Islet of Langerhans (tissue), 1 donor: Measurements from ENCODE around the gene USP36.
"Not testable (repeated sequence)": the region's sequence is repeated elsewhere in the genome, so short reads cannot be mapped to it uniquely, and the experiment has no call there.

Experiments used
- FAIRE-seq: peaks from one replicate; lab custom pipeline; 2011; peaks lifted over from hg19 to GRCh38; lab: Jason Lieb, UNC

Gene USP36

DNA sequence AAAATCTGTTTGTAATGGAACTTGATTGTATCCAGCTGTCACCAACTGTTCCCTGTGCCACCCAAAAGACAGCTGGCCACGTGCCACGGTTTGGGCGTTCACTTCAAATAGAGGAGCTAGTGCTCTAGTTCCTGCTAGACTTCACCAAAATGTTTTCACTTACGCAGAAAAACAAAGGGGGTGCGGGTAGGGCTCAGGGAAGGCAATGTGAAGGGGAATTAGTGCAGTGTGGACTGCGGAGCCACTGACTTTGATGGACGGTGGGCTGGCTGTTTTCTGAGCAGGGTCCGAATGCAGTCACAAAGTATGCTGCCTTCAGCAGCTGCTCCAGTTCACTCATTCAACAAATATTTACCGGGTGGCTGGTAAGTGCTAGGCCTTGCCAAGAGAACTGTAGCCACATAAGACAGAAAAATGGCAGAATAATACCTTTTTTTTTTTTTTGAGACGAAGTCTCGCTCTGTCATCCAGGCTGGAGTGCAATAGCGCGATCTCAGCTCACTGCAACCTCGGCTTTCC, 50.9 kb downstream of the USP36 start:
- no peak for FAIRE-seq

DNA sequence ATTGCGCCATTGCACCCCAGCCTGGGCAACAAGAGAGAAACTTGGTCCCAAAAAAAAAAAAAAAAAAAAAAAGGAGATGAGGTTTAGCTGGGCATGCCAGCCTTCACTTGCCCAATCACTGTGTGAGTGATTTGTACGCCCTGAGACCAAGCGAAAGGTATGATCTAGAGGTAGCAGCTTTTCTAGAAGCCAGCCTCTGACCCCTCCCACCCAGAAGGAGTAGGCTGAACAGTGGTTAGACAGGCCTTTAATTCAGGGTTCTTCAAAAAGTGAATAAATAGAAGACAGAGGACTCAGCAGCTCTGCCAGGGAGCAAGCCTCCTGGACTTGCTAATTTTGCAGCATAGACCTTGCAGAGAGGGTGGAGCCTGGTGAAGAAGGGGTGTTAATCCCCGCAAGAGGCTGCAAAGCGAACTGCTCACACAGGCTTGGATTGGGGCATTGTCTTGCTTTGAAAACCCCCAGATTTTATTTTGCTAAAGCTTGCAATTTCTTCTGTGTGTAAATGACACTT, 51.4 kb downstream of the USP36 start:
- no peak for FAIRE-seq

DNA sequence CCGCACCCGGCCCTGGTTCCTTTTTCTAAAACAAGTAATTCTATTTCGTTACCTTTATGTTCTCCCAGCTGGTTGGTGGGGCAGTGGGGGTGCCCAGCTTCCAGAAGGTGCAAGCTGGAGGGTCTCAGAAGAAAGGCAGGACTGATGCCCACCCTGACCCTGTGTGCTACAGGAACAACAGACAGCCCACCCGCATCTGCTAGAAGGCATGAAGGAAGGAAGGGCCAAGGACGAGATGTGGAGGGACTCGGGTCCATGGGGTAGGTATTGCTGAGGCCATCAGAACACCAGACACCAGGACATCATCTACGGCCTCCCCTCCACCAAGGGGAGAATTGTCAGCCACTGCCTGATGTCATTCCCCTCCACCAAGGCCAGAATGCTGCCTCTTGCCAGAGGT, 52.2 kb downstream of the USP36 start:
- FAIRE-seq, result no peak

DNA sequence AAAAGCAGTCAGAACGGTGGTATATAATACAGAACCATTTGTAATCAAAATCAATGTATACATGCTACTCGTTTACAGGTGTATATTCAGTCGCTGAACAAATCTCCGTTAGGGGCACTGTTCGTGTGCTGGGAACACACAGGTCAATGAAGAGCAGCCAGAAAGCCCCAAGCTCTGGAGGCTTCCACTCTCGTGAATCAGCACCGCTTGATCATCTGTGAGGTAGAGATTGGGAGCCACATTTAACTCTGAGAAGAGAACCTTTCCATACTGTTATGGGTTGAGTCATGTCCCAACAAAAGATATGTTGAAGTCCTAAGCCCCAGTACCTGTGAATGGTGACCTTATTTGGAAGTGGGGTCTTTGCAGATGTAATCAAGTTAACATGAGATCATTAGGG, 53.2 kb downstream of the USP36 start:
- FAIRE-seq, result no peak

DNA sequence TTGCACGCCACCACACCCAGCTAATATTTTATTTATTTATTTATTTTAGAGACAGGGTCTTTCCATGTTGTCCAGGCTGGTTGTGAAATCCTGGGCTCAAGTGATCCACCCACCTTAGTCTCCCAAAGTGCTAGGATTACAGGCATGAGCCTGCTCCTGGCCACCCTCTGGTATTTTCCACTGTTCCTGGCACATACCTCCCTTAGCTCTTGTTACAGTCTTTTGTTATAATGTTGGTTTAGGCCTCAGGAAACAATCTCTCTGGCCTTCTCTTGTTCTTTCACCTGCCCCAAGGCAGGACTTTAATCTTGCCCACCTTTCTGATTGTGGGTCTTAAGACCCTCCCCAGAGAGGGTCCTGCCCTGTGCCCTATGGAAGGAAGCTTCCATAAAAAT, 55.0 kb downstream of the USP36 start:
- FAIRE-seq, result no peak

DNA sequence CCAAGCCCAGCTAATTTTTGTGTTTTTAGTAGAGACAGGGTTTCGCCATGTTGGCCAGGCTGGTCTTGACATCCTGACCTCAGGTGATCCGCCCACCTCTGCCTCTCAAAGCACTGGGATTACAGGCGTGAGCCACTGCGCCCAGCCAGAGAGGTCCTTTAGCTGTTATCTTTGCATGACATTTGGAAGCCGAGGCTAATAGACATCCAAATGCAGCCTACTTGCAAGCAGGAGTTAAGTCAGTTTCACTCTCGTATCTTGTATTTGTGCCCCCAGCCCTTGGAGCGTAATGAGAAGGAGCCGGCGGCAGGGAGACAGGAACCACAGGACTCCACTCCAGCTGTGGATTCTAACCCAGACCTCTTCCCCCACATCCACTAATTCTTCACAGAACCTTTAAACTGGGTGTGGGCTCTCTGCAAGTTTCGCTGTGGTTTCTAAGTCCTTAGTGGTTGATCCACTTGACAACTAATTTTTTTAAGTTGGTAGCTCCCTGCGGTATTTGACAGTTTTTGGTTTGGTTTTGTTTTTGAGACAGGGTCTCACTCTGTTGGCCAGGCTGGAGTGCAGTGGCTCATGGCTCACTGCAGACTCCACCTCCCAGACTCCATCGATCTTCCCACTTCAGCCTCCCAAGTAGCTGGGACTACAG, 55.5 kb downstream of the USP36 start:
- FAIRE-seq, result no peak

DNA sequence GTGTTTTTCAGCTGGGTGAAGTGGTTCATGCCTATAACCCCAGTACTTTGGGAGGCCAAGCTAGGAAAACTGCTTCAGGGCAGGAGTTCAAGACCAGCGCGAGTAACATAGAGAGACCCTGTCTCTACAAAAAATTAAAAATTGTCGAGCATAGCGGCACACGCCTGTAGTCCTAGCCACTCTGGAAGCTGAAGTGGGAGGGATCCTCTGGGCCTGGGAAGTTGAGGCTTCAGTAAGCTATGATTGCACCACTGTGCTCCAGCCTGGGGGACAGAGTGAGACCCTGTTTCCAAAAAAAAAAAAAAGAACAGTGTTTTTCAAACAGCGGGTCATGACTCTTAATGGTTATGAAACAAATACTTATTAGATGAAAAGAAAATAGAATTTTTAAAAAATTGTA, 56.3 kb downstream of the USP36 start:
- no peak for FAIRE-seq

DNA sequence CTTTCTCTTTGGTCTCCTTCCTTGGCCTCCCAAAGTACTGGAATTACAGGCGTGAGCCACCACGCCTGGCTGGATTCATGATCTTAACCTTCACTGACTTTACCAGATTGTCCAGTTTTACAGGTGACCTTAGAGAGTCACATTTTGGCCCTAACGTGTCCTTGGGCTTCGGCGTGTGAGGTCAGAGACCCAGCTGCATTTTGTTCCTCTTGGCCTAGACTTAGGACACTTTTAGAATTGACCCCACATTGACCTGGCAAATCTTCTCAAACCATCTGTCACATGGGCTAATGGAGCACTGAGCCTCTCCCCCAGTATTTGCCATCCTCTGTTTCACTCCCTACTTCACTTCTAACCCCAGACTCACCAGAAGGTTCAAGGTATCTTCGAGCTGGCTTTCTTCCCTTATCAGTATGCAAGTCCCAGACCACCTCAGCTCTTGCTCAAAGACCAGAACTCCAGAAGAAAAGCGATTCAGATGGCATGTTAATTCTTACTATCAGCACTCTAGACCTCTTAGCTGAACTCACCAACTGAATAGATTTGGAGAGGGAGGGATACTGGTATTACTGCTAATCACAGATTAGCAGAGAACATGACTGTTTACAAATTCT, 56.8 kb downstream of the USP36 start:
- no peak for FAIRE-seq

DNA sequence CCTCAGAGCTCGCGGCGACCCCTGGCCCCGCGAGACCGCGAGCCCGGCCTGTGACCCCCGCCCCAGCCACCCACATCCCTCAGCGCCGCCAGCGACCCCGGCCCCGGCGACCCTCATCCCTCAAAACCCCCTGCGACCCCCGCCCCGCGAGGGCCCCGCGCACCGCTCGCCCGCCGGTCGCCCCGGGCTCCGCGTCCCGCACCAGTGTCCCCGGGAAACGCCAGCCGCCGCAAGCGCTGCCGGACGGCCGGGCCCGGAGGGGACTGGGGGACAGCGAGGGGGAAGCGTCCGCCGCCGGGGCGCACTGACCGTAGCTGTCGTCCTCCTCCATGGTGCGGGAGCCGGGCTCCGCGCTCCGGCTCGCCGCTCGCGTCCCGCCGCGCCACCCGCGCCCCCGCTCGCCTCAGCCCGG, 58.7 kb downstream of the USP36 start, which contains the start of gene CYTH1:
Gene CYTH1 (minus strand): TSS at position 381 of the 412 bp plus-strand sequence. CDS start 50 bp downstream, at position 331.
- FAIRE-seq, result no peak

DNA sequence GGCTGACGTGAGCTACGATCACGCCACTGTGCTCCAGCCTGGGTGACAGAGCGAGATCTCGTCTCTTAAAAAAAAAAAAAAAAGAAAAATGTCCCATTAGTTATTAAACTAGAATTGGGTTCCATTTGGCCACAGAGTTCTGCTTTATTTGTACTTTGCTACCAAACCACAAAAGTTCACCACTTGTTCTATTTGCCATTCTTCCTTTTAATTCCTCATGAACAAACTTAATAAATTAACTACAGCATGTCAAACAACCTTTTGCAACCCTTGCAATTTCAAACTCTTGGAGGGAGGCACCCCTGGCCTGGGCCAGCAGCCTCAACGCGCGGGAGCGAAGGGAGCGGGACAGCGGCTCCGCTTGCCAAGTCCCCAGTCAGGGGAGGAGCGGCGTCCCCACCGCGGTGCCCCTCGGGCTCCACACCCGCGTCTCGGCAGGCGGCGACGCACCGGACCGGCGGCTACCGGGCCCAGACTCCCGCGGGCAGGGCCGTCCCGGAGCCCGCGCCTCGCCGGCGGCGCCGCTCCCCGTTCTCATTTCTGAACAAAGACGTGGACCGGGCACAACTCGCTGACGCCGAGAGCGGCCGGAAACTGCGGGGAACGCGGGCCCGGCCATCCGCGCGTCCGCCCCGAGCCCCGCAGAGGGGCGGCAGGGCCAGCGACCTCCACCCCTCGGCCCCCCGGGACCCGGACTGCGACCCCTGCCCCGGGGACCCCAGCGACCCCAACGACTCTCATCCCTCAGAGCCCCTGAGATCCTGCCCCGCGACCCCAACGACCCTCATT, 59.3 kb downstream of the USP36 start:
- FAIRE-seq, result no peak

DNA sequence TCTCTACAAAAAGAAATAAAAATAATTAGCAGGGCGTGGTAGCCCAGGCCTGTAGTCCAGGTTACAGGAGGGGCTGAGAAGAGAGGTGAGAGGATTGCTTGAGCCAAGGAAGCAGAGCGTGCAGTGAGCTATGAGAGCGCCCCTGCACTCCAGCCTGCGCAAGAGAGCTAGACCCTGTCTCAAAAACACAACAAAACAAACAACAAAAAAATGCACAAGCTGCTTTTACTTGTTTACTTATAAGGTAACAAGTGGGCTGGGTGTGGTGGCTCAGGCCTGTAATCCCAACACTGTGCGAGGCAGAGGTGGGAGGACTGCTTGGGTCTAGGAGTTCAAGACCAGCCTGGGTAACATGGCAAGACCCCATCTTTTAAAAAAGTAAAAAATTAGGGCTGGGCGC, 60.3 kb downstream of the USP36 start:
- no peak for FAIRE-seq

DNA sequence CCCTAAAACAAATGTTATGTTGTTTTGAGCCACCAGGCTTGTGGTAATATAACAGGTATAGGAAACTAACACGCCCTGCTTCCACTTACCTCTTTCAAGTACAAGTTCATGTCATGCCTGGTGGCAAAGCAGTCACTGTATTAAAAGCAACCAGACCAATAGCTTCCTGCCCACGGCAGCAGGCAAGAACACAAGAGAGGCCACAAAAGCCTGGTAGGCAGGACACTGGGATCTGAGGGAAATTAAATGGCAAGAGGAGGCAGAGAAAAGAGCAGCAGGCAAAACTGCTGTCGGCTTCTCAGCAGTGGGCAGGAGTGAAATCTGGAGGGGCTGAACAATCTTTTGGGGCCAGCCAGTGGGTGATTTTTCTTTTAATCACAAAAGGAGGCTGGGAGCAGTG, 60.8 kb downstream of the USP36 start:
- FAIRE-seq, result no peak

DNA sequence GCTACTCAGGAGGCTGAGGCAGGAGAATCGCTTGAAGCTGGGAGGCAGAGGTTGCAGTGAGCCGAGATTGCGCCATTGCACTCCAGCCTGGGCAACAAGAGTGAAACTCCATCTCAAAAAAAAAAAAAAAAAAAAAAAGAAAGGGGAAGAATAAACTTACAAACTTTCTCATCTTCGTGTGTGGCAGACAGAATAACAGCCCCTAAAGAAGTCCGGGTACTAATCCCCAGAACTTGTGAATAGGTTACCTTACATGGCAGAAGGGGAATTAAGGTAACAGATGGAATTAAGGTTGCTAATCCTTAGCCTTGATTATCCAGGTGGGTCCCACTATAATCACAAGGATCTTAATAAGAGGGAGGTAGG, 61.3 kb downstream of the USP36 start:
- not testable (repeated sequence) for FAIRE-seq

DNA sequence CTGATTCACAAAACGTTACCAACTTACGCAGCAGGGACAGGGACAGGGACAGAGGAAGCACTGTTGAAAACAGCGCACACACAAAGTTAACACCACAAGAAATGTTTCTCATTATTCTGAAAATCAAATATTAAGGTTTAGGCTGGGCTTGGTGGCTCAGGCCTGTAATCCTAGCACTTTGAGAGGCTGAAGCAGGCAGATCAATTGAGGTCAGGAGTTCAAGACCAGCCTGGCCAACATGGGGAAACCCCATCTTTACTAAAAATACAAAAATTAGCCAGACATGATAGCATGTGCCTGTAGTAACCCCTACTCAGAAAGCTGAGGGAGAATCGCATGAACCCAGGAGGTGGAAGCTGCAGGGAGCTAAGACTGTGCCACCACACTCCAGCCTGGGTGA, 62.7 kb downstream of the USP36 start:
- no peak for FAIRE-seq

DNA sequence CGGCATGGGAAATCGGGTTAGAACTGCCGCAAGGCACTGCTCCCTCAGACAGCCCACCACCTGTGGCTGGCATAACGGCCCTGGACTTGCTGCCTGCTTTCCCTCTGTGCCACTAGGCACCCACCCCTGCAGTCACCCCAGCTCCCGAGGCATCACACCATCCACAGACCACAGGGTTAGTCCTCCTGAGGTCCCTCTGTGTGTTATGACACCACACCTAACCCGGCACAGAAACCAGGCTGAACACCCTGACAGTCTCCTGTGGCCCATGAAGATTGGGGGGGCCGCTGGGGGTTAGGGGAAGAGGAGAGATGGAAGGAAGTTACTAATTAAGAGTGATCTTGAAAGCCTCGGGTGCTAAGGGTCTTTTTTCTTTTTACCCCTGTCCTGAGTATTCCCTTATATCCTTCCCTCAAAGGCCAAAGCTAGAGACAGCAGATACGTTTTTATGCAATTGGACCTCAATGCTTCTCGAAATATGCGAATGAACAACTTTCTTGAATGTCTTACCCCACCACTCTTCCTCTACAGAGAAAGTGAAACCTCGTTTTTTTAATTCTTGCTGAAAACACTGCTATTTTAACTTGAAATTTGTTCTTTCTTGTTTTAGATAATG, 65.5 kb downstream of the USP36 start:
- no peak for FAIRE-seq

DNA sequence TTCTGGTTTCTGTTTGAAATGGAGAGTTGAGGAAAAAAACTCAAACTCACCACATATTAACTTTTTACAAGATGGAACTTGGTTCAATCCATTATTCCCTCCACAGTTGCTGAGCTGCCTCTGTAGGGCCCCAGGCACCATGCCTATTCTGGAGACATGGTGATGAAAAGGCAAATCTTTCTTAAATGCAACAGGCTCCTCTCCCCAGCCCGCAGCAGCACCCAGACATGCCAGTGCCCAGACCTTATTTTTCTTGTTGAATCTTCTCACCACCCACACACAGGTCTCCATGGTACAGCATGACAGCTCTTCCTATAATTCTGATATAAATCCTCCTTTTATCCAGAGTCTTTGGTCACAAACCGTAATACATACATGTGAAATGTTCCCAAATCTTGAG, 66.2 kb downstream of the USP36 start:
- no peak for FAIRE-seq

DNA sequence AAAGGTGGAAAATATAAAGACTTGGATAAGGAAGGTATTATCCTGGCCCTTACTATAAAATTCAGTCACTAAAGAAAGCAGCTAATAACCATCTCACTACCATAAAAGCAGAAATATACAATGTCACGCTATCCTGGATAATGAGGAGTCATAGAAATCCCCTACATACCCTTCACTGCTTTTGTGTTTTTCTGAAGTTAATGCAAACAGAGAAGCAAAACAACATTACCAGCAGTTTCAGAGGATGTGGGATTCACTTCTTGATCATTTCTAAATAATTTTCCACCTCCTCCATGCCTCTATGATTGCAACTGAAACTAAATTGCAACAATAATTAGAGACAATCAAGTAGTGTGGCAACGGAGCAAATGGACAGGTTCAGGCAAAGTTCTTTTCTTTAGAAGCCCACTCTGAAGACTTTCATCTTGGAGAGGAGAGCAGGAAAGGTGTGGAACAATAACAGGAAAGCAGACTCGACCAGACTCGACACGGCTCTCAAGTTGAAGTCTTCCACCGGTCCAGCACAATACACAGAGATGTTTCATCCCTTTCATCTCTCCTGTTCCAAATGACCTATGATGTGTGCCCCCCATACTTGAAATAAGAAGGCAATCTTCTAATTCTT, 68.7 kb downstream of the USP36 start:
- FAIRE-seq, result no peak

DNA sequence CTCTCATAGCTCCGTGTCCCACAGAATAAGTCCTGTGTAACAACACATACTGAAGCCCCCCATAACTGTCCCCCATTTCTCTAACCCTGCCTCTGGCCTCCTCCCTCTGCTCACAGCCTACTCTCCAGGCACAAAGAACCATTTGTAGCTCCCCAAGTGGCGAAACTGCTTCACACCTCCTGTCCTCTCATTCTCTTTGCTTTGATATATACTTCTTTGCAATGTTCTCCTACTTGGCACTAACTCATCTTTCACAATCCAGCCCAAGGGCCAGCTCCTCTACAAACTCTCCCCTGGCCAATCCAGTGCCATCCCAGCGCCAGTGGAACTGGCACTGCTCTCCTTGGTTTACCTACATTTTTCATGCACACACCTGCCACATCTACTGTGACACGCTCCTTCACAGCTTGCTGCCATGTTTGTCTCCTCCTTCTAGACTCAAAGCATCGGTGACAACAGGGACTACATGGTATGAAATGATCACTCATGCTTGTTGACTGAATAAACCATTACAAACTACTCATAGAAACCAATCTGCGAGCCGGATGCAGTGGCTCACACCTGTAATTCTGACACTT, 71.3 kb downstream of the USP36 start:
- FAIRE-seq, result no peak

DNA sequence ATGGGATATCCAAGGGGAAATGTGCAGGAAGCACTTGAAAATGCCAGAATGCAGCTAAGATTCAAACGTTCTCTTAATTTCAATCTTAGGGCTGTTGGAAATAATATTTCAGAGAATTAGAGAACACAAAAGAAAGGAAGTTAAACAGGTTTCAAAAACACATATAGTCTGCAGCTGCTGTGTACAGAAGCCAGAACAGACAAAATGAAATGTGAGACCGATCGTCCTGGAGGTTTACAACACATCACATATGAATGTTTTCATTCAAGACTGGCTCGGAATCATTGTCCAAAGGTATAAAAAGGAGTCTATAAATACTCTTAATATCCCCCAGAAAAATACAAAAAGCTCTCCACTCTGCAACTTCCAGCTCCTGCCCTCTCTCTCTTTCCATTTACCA, 72.8 kb downstream of the USP36 start:
- FAIRE-seq, result no peak

DNA sequence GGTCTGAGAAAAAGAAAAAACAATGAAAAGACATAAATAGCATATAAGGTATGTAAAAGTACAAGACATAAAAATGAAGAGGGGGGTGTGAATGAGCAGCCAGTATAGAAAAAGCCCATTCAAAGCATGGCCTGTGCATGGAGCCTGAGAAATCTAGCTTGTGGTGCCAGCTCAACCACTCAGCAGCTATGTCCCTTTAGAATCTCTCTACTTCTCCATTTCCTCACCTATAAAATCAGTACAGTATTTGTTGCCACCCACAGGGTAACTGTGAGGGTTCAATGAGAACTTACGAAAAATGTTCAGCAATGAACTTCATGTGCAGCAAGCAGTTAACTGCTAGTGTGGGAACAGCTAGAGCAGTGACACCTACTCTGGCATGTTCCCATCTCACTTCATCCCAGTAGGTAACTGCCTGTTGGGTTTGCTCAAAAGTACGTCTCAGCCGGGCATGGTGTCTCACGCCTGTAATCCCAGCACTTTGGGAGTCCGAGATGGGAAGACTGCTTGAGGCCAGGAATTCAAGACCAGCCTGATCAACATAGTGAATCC, 73.8 kb downstream of the USP36 start:
- FAIRE-seq, result no peak

DNA sequence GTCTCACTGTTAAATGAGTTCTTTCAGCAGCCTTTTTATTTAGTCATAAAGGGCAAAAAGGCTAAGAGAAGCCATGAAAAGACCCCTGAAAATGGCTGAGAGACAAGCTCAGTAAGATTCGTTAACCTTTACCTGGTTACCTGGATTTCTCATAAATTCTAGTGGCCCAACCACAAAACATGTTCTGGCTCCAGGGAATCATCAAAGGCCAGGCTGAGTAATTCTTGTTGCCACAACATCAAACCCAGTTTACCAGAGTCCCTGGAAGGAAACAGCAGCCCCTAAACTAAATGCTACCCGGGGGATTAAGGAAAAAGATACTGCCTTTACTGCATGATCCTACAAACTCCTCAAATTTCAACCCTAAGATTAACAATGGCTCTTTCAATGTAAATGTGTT, 74.4 kb downstream of the USP36 start:
- FAIRE-seq, result no peak

DNA sequence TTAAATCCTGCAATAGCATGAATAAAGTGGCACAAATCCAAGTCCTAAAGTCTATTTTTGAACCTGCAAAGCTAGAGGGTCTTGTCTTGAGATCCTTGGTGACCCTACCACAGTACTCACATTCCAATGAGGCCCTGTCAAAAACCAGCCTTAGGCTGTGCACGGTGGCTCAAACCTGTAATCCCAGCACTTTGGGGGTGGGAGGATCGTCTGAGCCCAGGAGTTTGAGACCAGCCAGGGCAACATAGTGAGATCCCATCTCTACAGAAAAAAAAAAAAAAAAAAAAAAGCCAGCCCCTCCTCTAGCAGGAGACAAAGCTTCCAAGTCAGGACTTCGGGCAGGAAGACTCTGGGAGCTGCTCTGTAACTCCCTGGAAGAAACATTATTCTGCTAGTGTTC, 74.8 kb downstream of the USP36 start:
- no peak for FAIRE-seq
